GM12878 (cell line): ENCODE measurements around the gene ISLR2. TPM values are rescaled to one million over a fixed set of nuclear protein-coding genes. Genes with fewer than 3 reads are reported as not detected.

Source experiments
- ATAC-seq: fragments of 200-7000 bp; cut with Tn5 transposase; 3 replicates; pipeline ENCODE4 v1.9.1; 2020; ENCODE audit warnings: mild to moderate bottlenecking, moderate library complexity
- BruUV-seq: library from RNA; stranded (reverse); fragments of 400-500 nt; replicated peaks from 2 replicates; lab custom pipeline; 2021; lab: Mats Ljungman, UMichigan
- CTCF ChIA-PET: fragments of 300-600 bp; sonication (Branson Sonifier 250); formaldehyde crosslinking; extraction: SDS; loops from one replicate; lab custom pipeline; 2021; ENCODE audit warnings: inconsistent platforms; lab: Yijun Ruan, JAX
- POLR2A ChIA-PET: fragments of 350-600 bp; formaldehyde crosslinking; extraction: SDS; loops from one replicate; lab custom pipeline; 2021; ENCODE audit warnings: inconsistent platforms; lab: Charles Lee
- RAD21 ChIA-PET: fragments of 300-600 bp; sonication (Branson Sonifier 250); formaldehyde crosslinking; loops from one replicate; lab custom pipeline; 2023; ENCODE audit warnings: antibody characterized with exemption; ENCODE audit not compliant: unreplicated experiment; lab: Charles Lee
- SMC1A ChIA-PET: fragments of 300-600 bp; sonication (Branson Sonifier 250); formaldehyde crosslinking; loops from one replicate; lab custom pipeline; 2023; ENCODE audit not compliant: unreplicated experiment, uncharacterized antibody; lab: Charles Lee
- DNase-seq: peaks from one replicate; pipeline ENCODE4 v3.0.0-alpha.2; 2011; ENCODE audit warnings: low read depth, low spot score
- FAIRE-seq: peaks from 3 replicates; lab custom pipeline; 2011; peaks lifted over from hg19 to GRCh38; lab: Jason Lieb, UNC
- H2AFZ ChIP-seq: 2 replicates; pipeline ENCODE4 v1.6.0; 2011; ENCODE audit warnings: low read depth, low read length, control low read depth; ENCODE audit not compliant: control insufficient read depth
- H3K27ac ChIP-seq: 2 replicates; pipeline ENCODE4 v1.5.1; 2011; ENCODE audit warnings: control low read depth; ENCODE audit not compliant: control insufficient read depth, insufficient read depth
- H3K27me3 ChIP-seq, 2 experiments: replicated peaks in 1 of 2; 2 replicates each; pipeline versions ENCODE4 v1.6.0 to v1.6.1; 2011; ENCODE audit warnings: low read length in 1 of 2; ENCODE audit not compliant: control insufficient read depth in 2 of 2, insufficient read depth in 2 of 2
- H3K36me3 ChIP-seq, 2 experiments: 2 replicates each; pipeline ENCODE4 v1.5.1; 2011; ENCODE audit warnings: low read length in 1 of 2; ENCODE audit not compliant: control insufficient read depth in 2 of 2, insufficient read depth in 2 of 2
- H3K4me1 ChIP-seq: 2 replicates; pipeline ENCODE4 v1.6.1; 2011; ENCODE audit warnings: mild to moderate bottlenecking, low read length, moderate library complexity, mixed read lengths; ENCODE audit not compliant: control insufficient read depth, insufficient read depth
- H3K4me2 ChIP-seq: 2 replicates; pipeline ENCODE4 v1.6.0; 2011; ENCODE audit warnings: control low read depth; ENCODE audit not compliant: control insufficient read depth, insufficient read depth
- H3K4me3 ChIP-seq: fragments of 200-600 bp; sonication (generic); 2 replicates; pipeline ENCODE4 v1.5.1; 2016
- H3K79me2 ChIP-seq: 2 replicates; pipeline ENCODE4 v1.6.0; 2011; ENCODE audit warnings: low read length; ENCODE audit not compliant: control insufficient read depth, insufficient read depth
- H3K9ac ChIP-seq: 2 replicates; pipeline ENCODE4 v1.8.0; 2011; ENCODE audit warnings: low read length, control low read depth, mixed read lengths; ENCODE audit not compliant: control insufficient read depth, insufficient read depth
- H3K9me3 ChIP-seq: replicated peaks from 3 replicates; pipeline ENCODE4 v1.5.1; 2011; ENCODE audit warnings: mild to moderate bottlenecking, low read length; ENCODE audit not compliant: control insufficient read depth, insufficient read depth
- H4K20me1 ChIP-seq: 2 replicates; pipeline ENCODE4 v1.6.0; 2011; ENCODE audit not compliant: control insufficient read depth, insufficient read depth
- BHLHE40 ChIP-seq, 2 experiments: fragments of 450-650 bp in 1 of 2; IDR thresholded peaks; 2 replicates each; pipeline ENCODE4 v1.6.1; 2011 to 2017; ENCODE audit warnings: low read depth in 2 of 2, borderline replicate concordance in 1 of 2, improper control_type of control experiment in 1 of 2, low read length in 1 of 2, mild to moderate bottlenecking in 1 of 2
- MAX ChIP-seq: IDR thresholded peaks from 2 replicates; pipeline ENCODE4 v1.6.1; 2012; ENCODE audit warnings: low read depth, low read length, improper control_type of control experiment
- MYC ChIP-seq: IDR thresholded peaks from 2 replicates; pipeline ENCODE4 v1.6.1; 2011; ENCODE audit warnings: mild to moderate bottlenecking, low read length, moderate library complexity, inconsistent platforms; ENCODE audit not compliant: insufficient read depth, insufficient replicate concordance, insufficient read length, severe bottlenecking
- SREBF2 ChIP-seq: IDR thresholded peaks from 2 replicates; pipeline ENCODE4 v1.6.1; 2012; ENCODE audit warnings: mild to moderate bottlenecking, low read length
- WGBS: methylation state at CpG from one replicate; pipeline ENCODE4 v1.1.6; 2016; ENCODE audit warnings: low lambda C conversion rate; ENCODE audit not compliant: insufficient replicate concordance, insufficient coverage; ENCODE audit errors: missing lambda C conversion rate; 5-methylcytosine and 5-hydroxymethylcytosine counted together
- in situ Hi-C: fragments of 300-500 bp; cut with MboI; formaldehyde crosslinking; loops from 9 replicates; pipeline ENCODE4 v1.14.3; 2018; ENCODE audit warnings: mixed read lengths
- intact Hi-C: fragments of 100-400 bp; cut with micrococcal nuclease; formaldehyde crosslinking; loops from one replicate; pipeline ENCODE4 v1.14.2; 2022; ENCODE audit not compliant: unreplicated experiment
- polyA plus RNA-seq, 11 experiments: library from polyadenylated mRNA; depleted of rRNA in 4 of 11; unstranded in 6 of 11; stranded (reverse) in 5 of 11; fragments of >200 nt; fragmentation: Nextera tagmentation in 4 of 11; fragmentation: Illumina TruSeq in 1 of 11; extraction: Ambion mirVana in 4 of 11; extraction: Trizol in 1 of 11; gene quantifications; 1 replicate in 1 of 11; 2 replicates in 10 of 11; pipeline versions ENCODE4 v1.2.1 to v1.2.3, GENCODE V29; 2011 to 2016; ENCODE audit warnings: inconsistent platforms in 2 of 11, missing spikeins in 2 of 11, low read depth in 1 of 11
- total RNA-seq, 4 experiments: library from RNA; depleted of rRNA in 3 of 4; stranded (reverse); fragments of >200 nt in 3 of 4; fragmentation: Illumina TruSeq in 1 of 4; extraction: Trizol in 1 of 4; gene quantifications; 2 replicates each; pipeline versions ENCODE4 v1.2.1 to v1.2.3, GENCODE V29; 2013 to 2021

ISLR2 gene
- total and polyA plus RNA-seq, 10 of the 15 experiments (the other 5 are each of a cell fraction or from before 2014, with no cell fraction given) = 0.04 to 0.21 (median 0.07) TPM; not detected in 4

- no peak for TF ChIP-seq MAX
Measured at GRCh38 chr15:74179983-74180880, 49.8 kb downstream of the ISLR2 start (continued).

GRCh38 chr15:74180881-74181602 is 50.7 kb downstream of the ISLR2 start:
- no peak overlapping the region for H3K4me3 ChIP-seq
- SMC1A ChIA-PET = no interaction called here
- no peak overlapping the region for H3K9ac ChIP-seq
- in situ Hi-C loops (no loop called here), intact Hi-C loops (no loop called here)
- CTCF ChIA-PET = no interaction called here
- no peaks in the 10 kb centered on the region for H3K9me3 ChIP-seq
- H3K27ac ChIP-seq = no peak overlapping the region
- FAIRE-seq = no peak
- POLR2A ChIA-PET = no interaction called here
- H2AFZ ChIP-seq = no peak overlapping the region
- H3K36me3 ChIP-seq = no peaks in the 10 kb centered on the region
- H3K79me2 ChIP-seq = no peaks in the 10 kb centered on the region
- peaks cover 13% of the 10 kb centered on the region for H3K4me1 ChIP-seq
- H3K27me3 ChIP-seq = no peaks in the 10 kb centered on the region
- WGBS = 33% methylated on average over 21 of the region's 21 CpGs
- ATAC-seq = no peak
- DNase-seq = no peak
- no TSS peak for BruUV-seq
- H3K4me2 ChIP-seq = no peak overlapping the region
- RAD21 ChIA-PET = no interaction called here
- H4K20me1 ChIP-seq = no peaks in the 10 kb centered on the region
- peak in 1 of 2 experiments; percentile 64; a peak in 2 of 4 replicates for TF ChIP-seq BHLHE40 (IDR thresholded peaks at IDR 0.05; ENCODE audit: borderline replicate concordance in 1 of 2, low read depth in 2 of 2, low read length in 1 of 2)
- no peak for TF ChIP-seq SREBF2
- no peak for TF ChIP-seq MYC
